WTC11 (cell line): Measurements from ENCODE around the gene KCNK7. TPM values are rescaled to one million over a fixed set of nuclear protein-coding genes. Genes with fewer than 3 reads are reported as not detected.

Experiments
- ATAC-seq: fragments of 200-7000 bp; cut with Tn5 transposase; 2 replicates; pipeline ENCODE4 v1.10.0; 2021; ENCODE audit warnings: mild to moderate bottlenecking, moderate library complexity
- CTCF ChIA-PET: fragments of 300-600 bp; sonication (Branson Sonifier 250); formaldehyde crosslinking; loops from one replicate; lab custom pipeline; 2021; ENCODE audit warnings: antibody characterized with exemption; lab: Charles Lee
- POLR2A ChIA-PET: fragments of 350-600 bp; sonication (Branson Sonifier 250); formaldehyde crosslinking; loops from one replicate; lab custom pipeline; 2021; ENCODE audit warnings: antibody characterized with exemption; lab: Charles Lee
- DNase-seq: peaks from one replicate; pipeline ENCODE4 v3.0.0; 2021; ENCODE audit warnings: low spot score
- H3K27ac Mint-ChIP-seq: 2 replicates; pipeline ENCODE4 v1.8.0; 2021; ENCODE audit warnings: mixed read lengths
- H3K27me3 Mint-ChIP-seq: 2 replicates; pipeline ENCODE4 v1.8.0; 2021; ENCODE audit warnings: low read depth, mild to moderate bottlenecking, moderate library complexity, mixed read lengths
- H3K36me3 Mint-ChIP-seq: 2 replicates; pipeline ENCODE4 v1.8.0; 2021; ENCODE audit warnings: mixed read lengths
- H3K4me1 Mint-ChIP-seq: 2 replicates; pipeline ENCODE4 v1.8.0; 2022; ENCODE audit warnings: mixed read lengths
- H3K4me3 Mint-ChIP-seq: 2 replicates; pipeline ENCODE4 v1.8.0; 2021; ENCODE audit warnings: mild to moderate bottlenecking, moderate library complexity, mixed read lengths
- H3K9me3 Mint-ChIP-seq: 2 replicates; pipeline ENCODE4 v1.8.0; 2021; ENCODE audit warnings: mixed read lengths
- ATF2 ChIP-seq: sonication (generic); formaldehyde crosslinking; IDR thresholded peaks from 2 replicates; pipeline ENCODE4 v1.8.1; 2022; ENCODE audit warnings: low read depth, missing genetic modification reagents, borderline replicate concordance
- EMX1 ChIP-seq: fragments of 250-450 bp; sonication (Bioruptor Pico); IDR thresholded peaks from 2 replicates; pipeline ENCODE4 v1.8.0; 2021; ENCODE audit warnings: mild to moderate bottlenecking
- GRHL2 ChIP-seq: fragments of 250-450 bp; sonication (Bioruptor Pico); IDR thresholded peaks from 2 replicates; pipeline ENCODE4 v1.8.0; 2022; ENCODE audit warnings: mild to moderate bottlenecking, moderate library complexity; ENCODE audit not compliant: insufficient replicate concordance, severe bottlenecking
- KAT7 ChIP-seq: sonication (generic); formaldehyde crosslinking; IDR thresholded peaks from 2 replicates; pipeline ENCODE4 v1.8.1; 2023; ENCODE audit warnings: missing genetic modification reagents, mild to moderate bottlenecking, borderline replicate concordance
- MLX ChIP-seq: sonication (generic); formaldehyde crosslinking; IDR thresholded peaks from 2 replicates; pipeline ENCODE4 v1.8.1; 2023; ENCODE audit warnings: mild to moderate bottlenecking, missing genetic modification reagents, moderate library complexity
- NR1H2 ChIP-seq: sonication (generic); formaldehyde crosslinking; IDR thresholded peaks from 2 replicates; pipeline ENCODE4 v1.9.0; 2021; ENCODE audit warnings: mild to moderate bottlenecking, moderate library complexity, missing genetic modification reagents
- NR2C2 ChIP-seq: sonication (generic); formaldehyde crosslinking; IDR thresholded peaks from 2 replicates; pipeline ENCODE4 v1.8.0; 2022; ENCODE audit warnings: mild to moderate bottlenecking, missing genetic modification reagents
- SP1 ChIP-seq: sonication (generic); formaldehyde crosslinking; conservative IDR thresholded peaks from 2 replicates; pipeline ENCODE4 v1.8.1; 2022; ENCODE audit warnings: missing genetic modification reagents
- TEAD4 ChIP-seq: sonication (generic); formaldehyde crosslinking; IDR thresholded peaks from 2 replicates; pipeline ENCODE4 v1.8.0; 2022; ENCODE audit warnings: mild to moderate bottlenecking, missing genetic modification reagents
- ZNF671 ChIP-seq: fragments of 250-450 bp; sonication (Bioruptor Pico); IDR thresholded peaks from 2 replicates; pipeline ENCODE4 v1.8.0; 2021; ENCODE audit warnings: mild to moderate bottlenecking
- total RNA-seq: library from RNA; stranded (reverse); gene quantifications from 3 replicates; pipeline ENCODE4 v1.2.3, GENCODE V29; 2021
- TF ChIP-seq, protein P1 (sequence below): fragments of 250-450 bp; sonication (Bioruptor Pico); IDR thresholded peaks from 2 replicates; pipeline ENCODE4 v1.9.0; 2021; ENCODE audit warnings: mild to moderate bottlenecking
- TF ChIP-seq, protein P2 (sequence below): fragments of 250-450 bp; sonication (Bioruptor Pico); IDR thresholded peaks from 2 replicates; pipeline ENCODE4 v1.9.0; 2021; ENCODE audit warnings: moderate library complexity, mild to moderate bottlenecking, inconsistent platforms, borderline replicate concordance
- TF ChIP-seq, protein P3 (sequence below): sonication (generic); formaldehyde crosslinking; IDR thresholded peaks from 2 replicates; pipeline ENCODE4 v1.8.1; 2023; ENCODE audit warnings: mild to moderate bottlenecking, missing genetic modification reagents
- TF ChIP-seq, protein P4 (sequence below): sonication (generic); formaldehyde crosslinking; IDR thresholded peaks from 2 replicates; pipeline ENCODE4 v1.8.0; 2022; ENCODE audit warnings: mild to moderate bottlenecking, missing genetic modification reagents

The KCNK7 gene
- total RNA-seq, 1 experiment from 2014 or later, result 1.4 TPM

- TF ChIP-seq EMX1 (CRISPR knock-in tag) (no peak), TEAD4 (CRISPR knock-in tag) (no peak)
- TF ChIP-seq, all 79 proteins: peak for 0
These were observed 14.8 kb upstream of the KCNK7 start (continued) for GRCh38 chr11:65610404-65610803.

DNA sequence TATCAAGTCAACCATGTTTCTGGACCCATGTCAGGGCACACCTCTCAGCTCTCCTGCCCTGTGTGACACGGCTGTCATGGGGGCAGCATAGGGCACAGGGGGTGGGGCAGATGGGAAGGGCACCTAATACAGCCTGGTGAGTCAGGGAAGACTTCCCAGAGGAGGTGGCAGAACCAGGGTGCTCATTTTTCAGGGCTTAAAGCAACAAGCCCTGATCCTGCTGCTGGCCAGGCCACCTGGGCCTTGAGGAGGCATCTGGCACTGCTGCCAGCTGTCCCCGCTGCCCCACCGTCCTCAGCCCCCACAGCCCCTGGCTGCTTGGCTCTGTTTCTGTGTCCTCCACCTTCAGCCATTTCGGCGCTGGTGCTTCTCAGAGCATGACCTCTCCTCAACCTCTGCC is 14.1 kb upstream of the KCNK7 start:
- ChIA-PET POLR2A (no interaction called here), CTCF (interaction anchor here (1.1 to 16.2 kb wide), 2 partner anchors 19 to 69 kb away, joined by 3 to 311 read pairs; partner anchors contain the start of gene KCNK7)
- Mint-ChIP-seq H3K27ac (peak overlapping the region; percentile 57; the same call in 1 of the 2 replicates), H3K4me1 (peaks cover 29% of the 10 kb centered on the region), H3K4me3 (no peak overlapping the region), H3K27me3 (no peaks in the 10 kb centered on the region; the same call in 1 of the 2 replicates), H3K9me3 (no peaks in the 10 kb centered on the region)
- ATAC-seq, result no peak
- TF ChIP-seq, protein P1, sequence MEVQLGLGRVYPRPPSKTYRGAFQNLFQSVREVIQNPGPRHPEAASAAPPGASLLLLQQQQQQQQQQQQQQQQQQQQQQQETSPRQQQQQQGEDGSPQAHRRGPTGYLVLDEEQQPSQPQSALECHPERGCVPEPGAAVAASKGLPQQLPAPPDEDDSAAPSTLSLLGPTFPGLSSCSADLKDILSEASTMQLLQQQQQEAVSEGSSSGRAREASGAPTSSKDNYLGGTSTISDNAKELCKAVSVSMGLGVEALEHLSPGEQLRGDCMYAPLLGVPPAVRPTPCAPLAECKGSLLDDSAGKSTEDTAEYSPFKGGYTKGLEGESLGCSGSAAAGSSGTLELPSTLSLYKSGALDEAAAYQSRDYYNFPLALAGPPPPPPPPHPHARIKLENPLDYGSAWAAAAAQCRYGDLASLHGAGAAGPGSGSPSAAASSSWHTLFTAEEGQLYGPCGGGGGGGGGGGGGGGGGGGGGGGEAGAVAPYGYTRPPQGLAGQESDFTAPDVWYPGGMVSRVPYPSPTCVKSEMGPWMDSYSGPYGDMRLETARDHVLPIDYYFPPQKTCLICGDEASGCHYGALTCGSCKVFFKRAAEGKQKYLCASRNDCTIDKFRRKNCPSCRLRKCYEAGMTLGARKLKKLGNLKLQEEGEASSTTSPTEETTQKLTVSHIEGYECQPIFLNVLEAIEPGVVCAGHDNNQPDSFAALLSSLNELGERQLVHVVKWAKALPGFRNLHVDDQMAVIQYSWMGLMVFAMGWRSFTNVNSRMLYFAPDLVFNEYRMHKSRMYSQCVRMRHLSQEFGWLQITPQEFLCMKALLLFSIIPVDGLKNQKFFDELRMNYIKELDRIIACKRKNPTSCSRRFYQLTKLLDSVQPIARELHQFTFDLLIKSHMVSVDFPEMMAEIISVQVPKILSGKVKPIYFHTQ (CRISPR knock-in tag), result no peak
- TF ChIP-seq NR2C2 (CRISPR knock-in tag) (no peak), GRHL2 (CRISPR knock-in tag) (no peak)
- TF ChIP-seq, protein P2, sequence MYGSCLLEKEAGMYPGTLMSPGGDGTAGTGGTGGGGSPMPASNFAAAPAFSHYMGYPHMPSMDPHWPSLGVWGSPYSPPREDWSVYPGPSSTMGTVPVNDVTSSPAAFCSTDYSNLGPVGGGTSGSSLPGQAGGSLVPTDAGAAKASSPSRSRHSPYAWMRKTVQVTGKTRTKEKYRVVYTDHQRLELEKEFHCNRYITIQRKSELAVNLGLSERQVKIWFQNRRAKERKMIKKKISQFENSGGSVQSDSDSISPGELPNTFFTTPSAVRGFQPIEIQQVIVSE (CRISPR knock-in tag), result no peak
- TF ChIP-seq, protein P3, sequence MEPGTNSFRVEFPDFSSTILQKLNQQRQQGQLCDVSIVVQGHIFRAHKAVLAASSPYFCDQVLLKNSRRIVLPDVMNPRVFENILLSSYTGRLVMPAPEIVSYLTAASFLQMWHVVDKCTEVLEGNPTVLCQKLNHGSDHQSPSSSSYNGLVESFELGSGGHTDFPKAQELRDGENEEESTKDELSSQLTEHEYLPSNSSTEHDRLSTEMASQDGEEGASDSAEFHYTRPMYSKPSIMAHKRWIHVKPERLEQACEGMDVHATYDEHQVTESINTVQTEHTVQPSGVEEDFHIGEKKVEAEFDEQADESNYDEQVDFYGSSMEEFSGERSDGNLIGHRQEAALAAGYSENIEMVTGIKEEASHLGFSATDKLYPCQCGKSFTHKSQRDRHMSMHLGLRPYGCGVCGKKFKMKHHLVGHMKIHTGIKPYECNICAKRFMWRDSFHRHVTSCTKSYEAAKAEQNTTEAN (CRISPR knock-in tag), result no peak
- TF ChIP-seq, all 79 proteins: peak for 0
- DNase-seq, result no peak
- peaks cover 6% of the 10 kb centered on the region for H3K36me3 Mint-ChIP-seq

GRCh38 chr11:65609229-65609628 is 13.6 kb upstream of the KCNK7 start:
- H3K36me3 Mint-ChIP-seq, result peaks cover 6% of the 10 kb centered on the region
- no peak overlapping the region for H3K4me3 Mint-ChIP-seq
- H3K4me1 Mint-ChIP-seq, result peaks cover 29% of the 10 kb centered on the region
- TF ChIP-seq NR1H2 (CRISPR knock-in tag) (no peak), TEAD4 (CRISPR knock-in tag) (no peak), ATF2 (CRISPR knock-in tag) (no peak), MLX (CRISPR knock-in tag) (no peak), ZNF671 (CRISPR knock-in tag) (no peak), SP1 (no peak), KAT7 (CRISPR knock-in tag) (no peak)
- TF ChIP-seq, protein P4, sequence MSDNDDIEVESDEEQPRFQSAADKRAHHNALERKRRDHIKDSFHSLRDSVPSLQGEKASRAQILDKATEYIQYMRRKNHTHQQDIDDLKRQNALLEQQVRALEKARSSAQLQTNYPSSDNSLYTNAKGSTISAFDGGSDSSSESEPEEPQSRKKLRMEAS, result no peak
- TF ChIP-seq, protein P3 (CRISPR knock-in tag), result no peak
- H3K9me3 Mint-ChIP-seq, result no peaks in the 10 kb centered on the region
- ATAC-seq (no peak), DNase-seq (no peak)
- CTCF ChIA-PET, result interaction anchor here (1.1 to 16.2 kb wide), 2 partner anchors 18 to 68 kb away, joined by 3 to 311 read pairs; partner anchors contain the start of gene KCNK7
- H3K27ac Mint-ChIP-seq, result no peak overlapping the region
- no peaks in the 10 kb centered on the region; the same call in 1 of the 2 replicates for H3K27me3 Mint-ChIP-seq
- POLR2A ChIA-PET, result no interaction called here
